ENCODE measurements around the gene TMPRSS3.

The TMPRSS3 gene

DNA sequence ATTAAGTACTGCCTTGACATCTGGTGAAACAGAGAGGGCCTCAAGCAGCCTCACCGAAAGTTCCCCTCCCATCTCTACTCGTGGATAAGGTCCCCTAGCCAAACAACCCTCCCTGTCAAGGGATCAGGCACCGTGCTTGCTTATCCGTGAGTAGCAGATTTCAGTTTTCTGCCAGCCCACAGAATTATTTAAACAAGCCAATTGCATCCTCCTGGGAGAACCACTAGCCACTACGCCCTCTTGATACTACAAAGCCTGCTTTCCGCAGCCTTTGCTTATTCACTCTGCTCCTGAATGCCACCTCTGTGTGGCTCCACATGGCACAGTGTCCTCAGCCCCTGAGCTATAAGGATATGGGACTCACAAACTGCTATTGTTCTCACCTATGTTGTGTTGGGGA, 39.2 kb downstream of the TMPRSS3 start:
- H3F3A ChIP-seq (ENCODE audit: insufficient read depth): no peaks in the 10 kb centered on the region
- H3K79me2 ChIP-seq (ENCODE audit: insufficient read depth, low read length): no peaks in the 10 kb centered on the region
- H3K27ac ChIP-seq (ENCODE audit: low read depth, low read length): no peak overlapping the region
- no peak for TF ChIP-seq EZH2phosphoT487 (conservative IDR thresholded peaks at IDR 0.05; ENCODE audit: low read length)
- TF ChIP-seq, protein P1, sequence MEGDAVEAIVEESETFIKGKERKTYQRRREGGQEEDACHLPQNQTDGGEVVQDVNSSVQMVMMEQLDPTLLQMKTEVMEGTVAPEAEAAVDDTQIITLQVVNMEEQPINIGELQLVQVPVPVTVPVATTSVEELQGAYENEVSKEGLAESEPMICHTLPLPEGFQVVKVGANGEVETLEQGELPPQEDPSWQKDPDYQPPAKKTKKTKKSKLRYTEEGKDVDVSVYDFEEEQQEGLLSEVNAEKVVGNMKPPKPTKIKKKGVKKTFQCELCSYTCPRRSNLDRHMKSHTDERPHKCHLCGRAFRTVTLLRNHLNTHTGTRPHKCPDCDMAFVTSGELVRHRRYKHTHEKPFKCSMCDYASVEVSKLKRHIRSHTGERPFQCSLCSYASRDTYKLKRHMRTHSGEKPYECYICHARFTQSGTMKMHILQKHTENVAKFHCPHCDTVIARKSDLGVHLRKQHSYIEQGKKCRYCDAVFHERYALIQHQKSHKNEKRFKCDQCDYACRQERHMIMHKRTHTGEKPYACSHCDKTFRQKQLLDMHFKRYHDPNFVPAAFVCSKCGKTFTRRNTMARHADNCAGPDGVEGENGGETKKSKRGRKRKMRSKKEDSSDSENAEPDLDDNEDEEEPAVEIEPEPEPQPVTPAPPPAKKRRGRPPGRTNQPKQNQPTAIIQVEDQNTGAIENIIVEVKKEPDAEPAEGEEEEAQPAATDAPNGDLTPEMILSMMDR (IDR thresholded peaks at IDR 0.05; ENCODE audit: insufficient read depth, low read length, poor library complexity, severe bottlenecking): no peak
- no peak overlapping the region for H2AFZ ChIP-seq (ENCODE audit: low read depth, low read length, severe bottlenecking)
- no peaks in the 10 kb centered on the region for H4K20me1 ChIP-seq (ENCODE audit: low read depth, low read length)
- no peaks in the 10 kb centered on the region for H3K9me3 ChIP-seq (ENCODE audit: insufficient read depth, low read length)
- H3K27me3 ChIP-seq (ENCODE audit: low read length): no peaks in the 10 kb centered on the region
- no peaks in the 10 kb centered on the region for H3K36me3 ChIP-seq (ENCODE audit: low read length)
- H3K4me3 ChIP-seq (ENCODE audit: insufficient read depth, low read length, poor library complexity, severe bottlenecking): no peak overlapping the region
- H3K4me2 ChIP-seq (ENCODE audit: low read depth, low read length, poor library complexity, severe bottlenecking): no peak overlapping the region
- no peaks in the 10 kb centered on the region for H3K9me2 ChIP-seq (replicated peaks; ENCODE audit: insufficient read depth, low read length)
- H3K9ac ChIP-seq (ENCODE audit: low read length): no peak overlapping the region

DNA sequence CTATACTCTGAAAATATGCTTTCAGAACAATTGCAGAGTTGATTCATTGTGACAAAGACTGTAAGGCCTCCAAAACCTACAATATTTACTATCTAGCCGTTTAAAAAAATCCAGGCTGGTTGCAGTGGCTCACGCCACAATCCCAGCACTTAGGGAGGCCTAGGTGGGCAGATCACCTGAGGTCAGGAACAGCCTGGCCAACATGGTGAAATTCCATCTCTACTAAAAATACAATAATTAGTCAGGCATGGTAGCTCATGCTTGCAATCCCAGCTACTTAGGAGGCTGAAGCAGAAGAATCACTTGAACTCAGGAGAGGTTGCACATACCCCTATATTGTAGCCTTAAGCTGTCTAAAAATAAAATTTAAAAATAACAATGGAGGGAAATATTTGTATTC, 39.8 kb downstream of the TMPRSS3 start:
- no peaks in the 10 kb centered on the region for H3F3A ChIP-seq (ENCODE audit: insufficient read depth)
- H3K9me2 ChIP-seq (replicated peaks; ENCODE audit: insufficient read depth, low read length): no peaks in the 10 kb centered on the region
- no peak overlapping the region for H3K4me3 ChIP-seq (ENCODE audit: insufficient read depth, low read length, poor library complexity, severe bottlenecking)
- TF ChIP-seq, protein P1 (IDR thresholded peaks at IDR 0.05; ENCODE audit: insufficient read depth, low read length, poor library complexity, severe bottlenecking): no peak
- TF ChIP-seq EZH2phosphoT487 (conservative IDR thresholded peaks at IDR 0.05; ENCODE audit: low read length): no peak
- H4K20me1 ChIP-seq (ENCODE audit: low read depth, low read length): no peaks in the 10 kb centered on the region
- no peaks in the 10 kb centered on the region for H3K79me2 ChIP-seq (ENCODE audit: insufficient read depth, low read length)
- H2AFZ ChIP-seq (ENCODE audit: low read depth, low read length, severe bottlenecking): no peak overlapping the region
- H3K4me2 ChIP-seq (ENCODE audit: low read depth, low read length, poor library complexity, severe bottlenecking): no peak overlapping the region
- H3K9me3 ChIP-seq (ENCODE audit: insufficient read depth, low read length): no peaks in the 10 kb centered on the region
- no peak overlapping the region for H3K9ac ChIP-seq (ENCODE audit: low read length)
- H3K36me3 ChIP-seq (ENCODE audit: low read length): no peaks in the 10 kb centered on the region
- H3K27me3 ChIP-seq (ENCODE audit: low read length): no peaks in the 10 kb centered on the region
- no peak overlapping the region for H3K27ac ChIP-seq (ENCODE audit: low read depth, low read length)

DNA sequence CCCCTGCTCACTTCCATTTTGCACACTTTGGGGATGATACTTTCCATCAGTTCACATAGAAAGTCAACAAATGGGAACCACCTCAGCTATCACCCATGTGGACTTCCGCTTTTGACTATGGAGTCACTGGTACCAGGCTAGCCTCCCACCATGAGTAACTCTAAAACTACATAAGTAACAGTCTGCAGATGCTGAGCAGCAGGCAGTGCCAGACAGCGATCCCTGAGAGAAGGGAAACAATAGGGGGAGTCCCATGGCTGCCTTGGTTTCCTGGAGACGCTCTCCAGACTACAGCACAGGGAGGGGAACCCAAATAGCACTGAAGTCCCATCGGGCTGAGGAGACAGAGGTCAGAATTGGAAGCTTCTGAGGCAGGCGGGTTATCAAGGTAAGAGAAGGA, 42.2 kb downstream of the TMPRSS3 start:
- Histone ChIP-seq H2AFZ (ENCODE audit: low read depth, low read length, severe bottlenecking) (no peak overlapping the region), H3K27me3 (ENCODE audit: low read length) (no peaks in the 10 kb centered on the region), H3K4me3 (ENCODE audit: insufficient read depth, low read length, poor library complexity, severe bottlenecking) (no peak overlapping the region), H3K4me2 (ENCODE audit: low read depth, low read length, poor library complexity, severe bottlenecking) (no peak overlapping the region), H4K20me1 (ENCODE audit: low read depth, low read length) (no peaks in the 10 kb centered on the region), H3K27ac (ENCODE audit: low read depth, low read length) (no peak overlapping the region), H3K9me2 (replicated peaks; ENCODE audit: insufficient read depth, low read length) (no peaks in the 10 kb centered on the region), H3K9me3 (ENCODE audit: insufficient read depth, low read length) (no peaks in the 10 kb centered on the region), H3K36me3 (ENCODE audit: low read length) (no peaks in the 10 kb centered on the region), H3K9ac (ENCODE audit: low read length) (no peak overlapping the region), H3K79me2 (ENCODE audit: insufficient read depth, low read length) (no peaks in the 10 kb centered on the region), H3F3A (ENCODE audit: insufficient read depth) (no peaks in the 10 kb centered on the region)
- TF ChIP-seq, protein P1 (IDR thresholded peaks at IDR 0.05; ENCODE audit: insufficient read depth, low read length, poor library complexity, severe bottlenecking): no peak

All from SU-DHL-6 (cell line).